ENCODE results near the gene C16orf95.
A peak's percentile ranks its signal among the peaks of the same experiment; 100 is the strongest.
"Not testable (repeated sequence)": the region's sequence is repeated elsewhere in the genome, so short reads cannot be mapped to it uniquely, and the experiment has no call there.

C16orf95 gene

DNA sequence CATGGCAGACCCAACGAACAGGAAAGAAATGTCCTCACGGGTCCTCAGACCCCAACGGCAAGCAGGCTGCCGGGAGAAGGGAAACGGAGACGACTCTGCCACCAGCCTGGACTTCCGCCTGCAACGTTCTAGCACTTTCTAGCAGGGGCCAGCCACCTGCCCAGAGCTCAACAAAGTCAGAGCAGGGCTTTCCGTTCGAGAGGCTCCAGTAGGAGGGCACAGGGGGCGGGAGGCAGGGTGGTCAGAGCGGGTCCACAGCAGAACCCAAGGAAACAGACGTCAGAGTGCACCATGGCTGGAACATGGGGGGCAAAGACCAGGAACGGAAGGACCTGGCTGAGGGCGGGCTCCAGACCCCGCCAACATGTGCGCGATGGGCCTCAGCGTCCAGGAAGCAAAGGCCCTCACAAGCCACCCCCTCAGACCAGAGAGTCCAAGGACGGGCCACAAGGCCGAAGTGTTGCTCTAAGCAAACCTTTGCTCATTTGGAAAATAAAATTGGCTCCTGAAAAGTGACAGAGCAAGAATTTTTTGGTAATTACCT lies 29.4 kb upstream of the C16orf95 start:
- DNase-seq: no peak

- DNase-seq: no peak
These were observed 28.7 kb upstream of the C16orf95 start for GRCh38 chr16:87345726-87346424.

GRCh38 chr16:87344931-87345631 lies 27.9 kb upstream of the C16orf95 start:
- DNase-seq: peak; percentile 67

DNA sequence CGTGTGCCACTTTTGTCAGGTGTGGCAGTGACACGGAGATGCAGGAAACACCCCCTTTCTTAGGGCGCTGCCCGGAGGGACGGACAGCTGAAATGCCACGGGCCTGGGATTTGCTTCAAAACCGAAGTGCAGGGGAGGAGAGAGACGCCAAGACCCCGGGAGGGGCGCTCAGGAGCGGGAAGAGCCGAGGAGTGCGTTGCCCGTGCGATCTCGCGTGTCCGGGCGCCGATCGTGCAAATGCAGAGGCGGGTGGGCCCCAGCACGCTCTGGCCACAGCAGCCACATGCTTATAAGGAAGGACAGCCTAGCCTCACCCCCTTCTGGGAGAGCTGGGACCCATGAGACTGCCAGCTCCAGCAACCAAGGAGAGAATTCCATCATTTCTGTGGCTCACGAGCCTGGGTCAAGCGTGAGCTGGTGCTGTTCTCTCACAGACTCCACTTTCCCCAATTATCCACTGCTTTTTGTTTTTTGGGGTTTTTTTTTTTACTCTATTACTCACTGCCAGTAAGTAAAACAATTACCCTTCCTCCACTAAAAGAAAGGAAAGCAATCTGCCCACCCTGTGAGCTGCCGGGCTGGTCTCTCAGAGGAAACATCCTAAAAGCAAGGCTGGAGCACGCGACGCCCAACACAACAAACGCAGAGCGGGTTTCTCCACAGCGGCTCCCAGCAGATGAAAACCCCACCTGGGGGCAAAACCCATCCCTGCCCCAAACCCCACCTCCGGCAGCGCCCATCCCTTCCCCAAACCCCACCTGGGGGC lies 27.2 kb upstream of the C16orf95 start:
- DNase-seq: no peak

DNA sequence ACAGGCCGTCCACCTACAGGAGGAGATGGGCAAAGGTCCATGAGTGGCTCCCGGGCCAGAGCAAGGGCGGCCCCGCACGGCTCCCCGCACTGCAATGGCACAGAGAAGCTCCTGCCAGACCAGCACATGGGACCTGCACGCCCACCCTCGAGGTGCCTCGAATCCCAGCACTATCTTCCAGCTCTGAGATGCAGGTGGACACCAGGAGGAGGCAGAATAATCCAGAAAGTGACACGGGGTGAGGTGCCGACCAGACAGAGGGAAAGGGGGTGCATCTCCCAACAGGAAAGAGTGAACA lies 26.5 kb upstream of the C16orf95 start:
- no peak for DNase-seq

GRCh38 chr16:87342978-87343752 lies 26.0 kb upstream of the C16orf95 start:
- DNase-seq: no peak

- DNase-seq: no peak
These were observed 25.3 kb upstream of the C16orf95 start for GRCh38 chr16:87342504-87342903.

GRCh38 chr16:87340198-87340597 lies 23.0 kb upstream of the C16orf95 start:
- no peak for DNase-seq

DNA sequence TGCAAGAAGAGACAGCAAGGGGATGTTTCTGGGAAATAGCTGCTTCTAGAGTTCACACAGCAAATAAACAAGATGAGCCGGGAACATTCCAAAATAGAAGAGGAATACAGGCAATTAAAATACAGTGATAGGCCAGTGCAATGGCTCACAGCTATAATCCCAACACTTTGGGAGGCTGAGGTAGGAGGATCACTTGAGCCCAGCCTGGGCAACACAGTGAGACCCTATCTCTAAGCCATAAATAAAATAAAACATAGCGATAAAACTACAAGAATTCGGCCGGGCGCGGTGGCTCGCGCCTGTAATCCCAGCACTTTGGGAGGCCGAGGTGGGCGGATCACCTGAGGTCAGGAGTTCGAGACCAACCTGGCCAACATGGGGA lies 22.5 kb upstream of the C16orf95 start:
- not testable (repeated sequence) for DNase-seq

GRCh38 chr16:87339086-87339723 lies 22.0 kb upstream of the C16orf95 start:
- DNase-seq: no peak

DNA sequence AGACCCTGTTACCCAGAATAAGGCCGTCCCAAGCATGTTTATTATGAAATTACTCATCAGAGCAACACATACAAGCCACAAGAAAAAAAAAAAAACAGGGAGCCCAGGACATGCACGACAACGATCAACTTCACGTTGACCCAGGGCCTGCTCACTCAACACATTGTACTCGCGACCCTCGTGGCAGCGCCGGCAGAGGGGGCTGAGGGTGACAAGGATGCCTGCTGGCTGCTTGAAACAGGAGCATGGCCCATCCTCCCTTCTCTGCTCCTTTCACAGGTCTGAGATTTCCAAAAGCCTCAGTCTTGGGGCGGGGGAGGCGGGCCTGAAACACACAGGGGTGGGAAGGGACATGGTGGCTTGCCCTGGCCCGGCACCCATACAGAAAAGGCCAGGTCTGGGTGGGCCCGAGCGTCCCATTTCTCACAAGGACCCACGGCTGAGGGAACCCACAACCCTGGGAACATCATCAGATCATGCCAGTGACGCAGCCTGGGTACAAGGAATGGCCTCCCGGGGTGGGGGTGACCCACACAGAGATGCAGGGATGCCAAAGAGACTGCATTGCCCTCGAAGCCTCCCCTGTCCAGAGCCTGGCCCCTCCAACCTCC lies 21.1 kb upstream of the C16orf95 start:
- DNase-seq: no peak

- no peak for DNase-seq
These were observed 20.1 kb upstream of the C16orf95 start for GRCh38 chr16:87337262-87337771.

- DNase-seq: no peak
These were observed 19.4 kb upstream of the C16orf95 start for GRCh38 chr16:87336434-87337240.

DNA sequence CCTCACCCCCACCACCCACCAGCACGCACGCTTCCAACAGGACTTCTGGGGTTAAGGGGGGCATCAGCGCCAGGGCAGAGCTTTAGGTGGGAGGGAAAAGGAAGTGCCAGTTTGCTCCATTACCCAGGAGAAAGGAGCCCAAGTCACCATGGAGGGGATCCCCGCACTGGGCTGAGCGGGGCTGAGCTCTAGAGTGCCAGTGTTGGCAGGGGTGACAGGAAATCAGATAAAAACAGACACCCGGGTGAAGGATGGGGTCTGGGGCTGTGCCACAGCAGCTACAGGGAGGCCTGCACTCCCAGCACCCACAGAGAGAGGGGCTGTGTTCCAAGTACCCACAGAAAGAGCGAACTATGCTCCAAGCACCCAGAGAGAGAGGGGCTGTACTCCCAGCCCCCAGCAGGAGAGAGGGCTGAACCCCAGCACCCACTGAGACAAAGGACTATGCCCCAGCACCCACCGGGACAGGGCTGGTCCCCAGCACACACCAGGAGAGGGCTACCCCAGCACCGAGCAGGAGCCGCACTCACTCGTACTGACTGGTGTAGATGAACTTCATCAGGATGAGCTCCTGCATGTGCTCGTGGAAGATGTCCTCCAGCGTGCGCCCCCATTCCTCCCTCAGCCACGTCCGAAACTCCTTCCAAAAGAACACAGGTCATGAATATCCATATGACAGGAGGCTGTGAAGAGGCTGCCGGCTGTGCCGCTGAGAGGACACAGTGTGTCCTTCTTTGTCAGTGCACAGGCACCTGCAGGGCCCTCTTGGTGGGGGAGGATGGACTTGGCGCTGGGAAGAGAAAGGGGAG lies 18.6 kb upstream of the C16orf95 start:
- no peak for DNase-seq

DNA sequence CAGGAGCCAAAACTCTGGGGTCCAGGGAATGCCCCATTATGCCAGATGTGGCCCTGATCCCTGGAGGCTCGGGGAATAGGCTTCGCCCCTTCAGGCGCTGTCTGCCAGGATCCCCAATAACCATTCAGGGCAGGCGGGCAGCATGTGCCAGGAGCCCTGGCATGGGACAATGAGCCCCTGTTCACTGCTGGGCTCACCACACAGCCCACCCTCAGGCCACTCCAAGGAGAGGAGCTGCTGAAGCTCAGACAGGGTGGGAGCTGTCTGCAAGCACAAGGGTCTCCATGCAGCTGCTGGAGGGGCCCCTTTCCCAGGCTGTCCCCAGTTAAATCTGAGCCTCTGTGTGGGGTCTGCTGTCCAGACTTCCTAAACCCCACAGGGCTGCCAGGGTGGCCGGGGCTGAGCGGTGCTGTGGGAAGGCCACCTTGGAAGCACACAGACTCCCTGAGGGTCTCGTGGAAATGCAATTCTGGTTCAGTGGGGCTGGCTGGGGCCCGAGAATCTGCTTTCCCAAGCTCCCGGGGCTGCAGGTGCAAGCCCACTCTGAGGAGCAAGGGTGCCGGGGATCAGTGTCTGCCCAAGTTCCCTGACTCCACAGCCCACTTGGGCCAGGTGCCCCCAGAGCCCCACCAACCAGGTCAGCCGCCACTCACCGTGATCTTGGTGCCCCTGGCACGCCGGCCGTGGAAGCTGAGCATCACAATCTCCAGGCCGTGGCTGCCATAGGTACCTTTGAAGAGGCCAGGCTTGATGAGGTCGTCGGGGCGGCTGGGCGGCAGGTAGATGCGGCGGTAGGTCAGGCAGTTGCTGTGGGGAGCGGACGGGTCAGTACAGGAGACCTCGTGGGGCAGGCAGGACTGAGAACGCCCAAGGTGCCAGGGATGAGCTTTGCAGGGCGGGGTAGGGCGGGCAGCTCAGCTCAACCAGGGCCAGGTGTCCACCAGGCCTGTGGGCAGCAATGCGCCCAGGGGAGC lies 17.7 kb upstream of the C16orf95 start:
- no peak for DNase-seq

GRCh38 chr16:87333581-87334331 lies 16.6 kb upstream of the C16orf95 start:
- no peak for DNase-seq

DNA sequence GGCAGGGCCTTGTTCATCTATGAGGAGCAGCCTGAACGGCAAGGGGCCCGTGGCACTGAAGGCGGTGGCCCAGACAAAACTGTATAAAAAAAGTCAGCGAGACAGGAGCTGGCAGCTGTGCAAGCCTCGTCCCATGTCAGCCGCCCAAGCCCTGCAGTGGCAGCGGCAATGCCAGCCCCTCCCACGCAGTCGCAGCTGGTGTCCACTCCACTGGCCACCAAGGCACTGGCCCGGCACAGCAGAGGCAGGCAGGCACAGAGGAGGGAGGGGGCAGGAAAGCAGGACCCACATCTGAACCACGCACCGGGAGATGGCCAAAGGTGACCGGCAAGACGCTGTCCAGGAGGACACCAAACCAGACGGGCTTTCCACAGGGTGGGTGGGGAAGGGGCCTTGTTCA lies 15.9 kb upstream of the C16orf95 start:
- no peak for DNase-seq

DNA sequence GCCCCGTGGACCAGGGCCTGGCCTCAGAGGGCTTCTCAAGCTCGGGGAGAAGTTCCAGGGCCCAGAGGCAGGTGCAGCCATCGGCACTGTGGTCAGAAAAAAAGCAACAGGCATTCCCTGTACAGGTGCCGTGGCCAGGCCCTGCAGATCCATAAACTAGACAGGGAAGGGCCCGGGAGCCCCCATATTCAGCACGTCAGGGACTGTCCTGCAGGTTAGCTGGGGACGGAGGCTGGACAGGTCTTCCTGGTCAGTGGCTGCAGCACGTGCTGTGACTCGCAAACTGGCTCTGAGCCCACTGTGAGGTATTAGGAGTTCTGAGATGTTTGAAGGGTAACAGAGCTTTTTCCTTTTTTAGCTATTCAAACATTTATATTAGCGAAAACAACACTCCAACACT lies 15.0 kb upstream of the C16orf95 start:
- DNase-seq: no peak
